Stimulated activated CD8-positive, alpha-beta memory T cell treated with anti-CD3 and anti-CD28 coated beads, Interleukin-4, amount 100 ng/mL, for 4 hours (primary cell): Measurements from ENCODE around the gene ULK1.
"Not testable (repeated sequence)": the region's sequence is repeated elsewhere in the genome, so short reads cannot be mapped to it uniquely, and the experiment has no call there.

Source experiments
- DNase-seq, 2 donors: peaks; one replicate each; pipeline ENCODE4 v3.0.0-alpha.2; 2020; ENCODE audit warnings: low read depth in 2 of 2, low spot score in 1 of 2

The ULK1 gene

GRCh38 chr12:131885543-131886057 lies 8.8 kb upstream of the ULK1 start:
- DNase-seq = no peak

- DNase-seq = not testable (repeated sequence)
Measured at GRCh38 chr12:131891722-131892121, 2.7 kb upstream of the ULK1 start.

- DNase-seq = no peak
Measured at GRCh38 chr12:131892711-131893604, 1.5 kb upstream of the ULK1 start.

GRCh38 chr12:131893605-131894312 lies 663 bp upstream of the ULK1 start:
- no peak for DNase-seq

- no peak for DNase-seq
Measured at GRCh38 chr12:131894981-131895639, 688 bp downstream of the ULK1 start.

- DNase-seq = no peak
Measured at GRCh38 chr12:131895640-131896079, 1.2 kb downstream of the ULK1 start.

- DNase-seq = peak; percentile 23 to 29
Measured at GRCh38 chr12:131896080-131896810, 1.8 kb downstream of the ULK1 start.

- DNase-seq = no peak
Measured at GRCh38 chr12:131896811-131897270, 2.4 kb downstream of the ULK1 start.

GRCh38 chr12:131897276-131897675 lies 2.9 kb downstream of the ULK1 start:
- no peak for DNase-seq

- no peak for DNase-seq
Measured at GRCh38 chr12:131897875-131898274, 3.5 kb downstream of the ULK1 start.

GRCh38 chr12:131900397-131900796 lies 6.0 kb downstream of the ULK1 start:
- DNase-seq = no peak

- DNase-seq = no peak
Measured at GRCh38 chr12:131901431-131902331, 7.3 kb downstream of the ULK1 start.

GRCh38 chr12:131902332-131903241 lies 8.2 kb downstream of the ULK1 start:
- DNase-seq = no peak

GRCh38 chr12:131903270-131904255 lies 9.1 kb downstream of the ULK1 start:
- no peak for DNase-seq

- DNase-seq = no peak
Measured at GRCh38 chr12:131904346-131904745, 9.9 kb downstream of the ULK1 start.

GRCh38 chr12:131905081-131905629 lies 10.7 kb downstream of the ULK1 start:
- DNase-seq = no peak

GRCh38 chr12:131905630-131906091 lies 11.2 kb downstream of the ULK1 start:
- DNase-seq = no peak
